OCI-LY1 (cell line): ENCODE measurements around the gene TNFAIP8L2.

Experiments used
- EZH2 ChIP-seq: fragments of 200-600 bp; sonication (generic), shearing (Covaris generic); IDR thresholded peaks from 2 replicates; pipeline ENCODE4 v1.8.0; 2017; ENCODE audit warnings: borderline replicate concordance, mixed run types, mild to moderate bottlenecking, antibody characterized with exemption, low read length, moderate library complexity, mixed read lengths
- TF ChIP-seq, protein P1 (sequence below): fragments of 200-600 bp; sonication (generic), shearing (Covaris generic); IDR thresholded peaks from 2 replicates; pipeline ENCODE4 v1.5.1; 2017; ENCODE audit warnings: mild to moderate bottlenecking, antibody characterized with exemption, low read length, moderate library complexity, mixed read lengths

DNA sequence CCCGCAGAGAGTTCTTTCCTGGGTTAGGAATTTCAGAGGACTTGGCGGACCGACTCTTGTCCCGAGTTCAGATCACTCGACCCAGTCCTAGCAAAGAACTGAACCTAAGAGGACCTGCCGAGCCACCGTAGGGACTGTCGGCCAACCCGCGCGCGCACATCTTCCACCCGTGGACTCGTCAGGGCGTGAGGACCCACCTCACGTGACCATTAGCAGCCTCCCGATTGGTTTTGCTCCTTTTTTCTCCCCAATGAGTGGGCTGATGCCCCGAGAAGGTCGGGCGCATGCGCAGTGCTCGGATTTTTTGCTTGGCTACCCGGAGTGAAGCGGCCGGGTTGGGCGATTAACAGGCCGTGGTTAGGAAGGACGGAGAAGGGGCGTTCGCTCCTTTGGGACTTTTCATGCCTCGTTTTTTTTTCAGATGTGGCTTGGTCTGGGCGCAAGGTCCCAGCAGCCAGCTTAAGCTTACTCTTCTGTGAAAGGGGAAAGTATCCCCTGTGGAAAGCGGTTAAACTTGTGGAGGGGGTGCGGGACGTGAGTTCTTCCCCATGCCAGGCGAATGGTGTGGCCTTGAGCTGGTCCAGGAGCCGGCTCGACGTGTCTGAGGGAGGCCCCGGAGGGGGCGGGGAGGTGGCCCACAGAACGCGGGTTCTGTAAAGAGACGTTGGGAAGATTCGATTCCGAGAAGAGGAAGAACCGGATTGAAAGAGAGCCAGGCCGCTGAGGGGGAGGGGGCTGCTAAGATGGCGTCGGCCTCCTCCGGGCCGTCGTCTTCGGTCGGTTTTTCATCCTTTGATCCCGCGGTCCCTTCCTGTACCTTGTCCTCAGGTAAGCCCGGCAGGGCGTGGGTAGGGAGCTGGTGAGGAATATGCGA is 42.0 kb downstream of the TNFAIP8L2 start, which contains the start of gene PIP5K1A:
- TF ChIP-seq, protein P1, sequence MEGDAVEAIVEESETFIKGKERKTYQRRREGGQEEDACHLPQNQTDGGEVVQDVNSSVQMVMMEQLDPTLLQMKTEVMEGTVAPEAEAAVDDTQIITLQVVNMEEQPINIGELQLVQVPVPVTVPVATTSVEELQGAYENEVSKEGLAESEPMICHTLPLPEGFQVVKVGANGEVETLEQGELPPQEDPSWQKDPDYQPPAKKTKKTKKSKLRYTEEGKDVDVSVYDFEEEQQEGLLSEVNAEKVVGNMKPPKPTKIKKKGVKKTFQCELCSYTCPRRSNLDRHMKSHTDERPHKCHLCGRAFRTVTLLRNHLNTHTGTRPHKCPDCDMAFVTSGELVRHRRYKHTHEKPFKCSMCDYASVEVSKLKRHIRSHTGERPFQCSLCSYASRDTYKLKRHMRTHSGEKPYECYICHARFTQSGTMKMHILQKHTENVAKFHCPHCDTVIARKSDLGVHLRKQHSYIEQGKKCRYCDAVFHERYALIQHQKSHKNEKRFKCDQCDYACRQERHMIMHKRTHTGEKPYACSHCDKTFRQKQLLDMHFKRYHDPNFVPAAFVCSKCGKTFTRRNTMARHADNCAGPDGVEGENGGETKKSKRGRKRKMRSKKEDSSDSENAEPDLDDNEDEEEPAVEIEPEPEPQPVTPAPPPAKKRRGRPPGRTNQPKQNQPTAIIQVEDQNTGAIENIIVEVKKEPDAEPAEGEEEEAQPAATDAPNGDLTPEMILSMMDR: no peak
- no peak for TF ChIP-seq EZH2
